ENCODE results near the gene CDHR1. TPM values are rescaled to one million over a fixed set of nuclear protein-coding genes. Genes with fewer than 3 reads are reported as not detected.

The CDHR1 gene
- polyA plus RNA-seq, 1 donor = 0.42 TPM

- H3K4me3 ChIP-seq (ENCODE audit: low read length) = no peak overlapping the region
- no peaks in the 10 kb centered on the region for H3K27me3 ChIP-seq (ENCODE audit: control insufficient read depth, insufficient read depth, low read length)
- no peaks in the 10 kb centered on the region for H3K9me3 ChIP-seq (ENCODE audit: control insufficient read depth, low read depth, low read length)
- H3K27ac ChIP-seq (ENCODE audit: low read length) = no peak overlapping the region
- DNase-seq = no peak
- WGBS (ENCODE audit: insufficient coverage, low lambda C conversion rate) = no CpG with 5 or more reads among the region's 10 CpGs
- no peaks in the 10 kb centered on the region for H3K36me3 ChIP-seq (ENCODE audit: control insufficient read depth, insufficient read depth, low read length)
- H3K4me1 ChIP-seq (ENCODE audit: control insufficient read depth, insufficient read depth, low read length) = peaks cover 7% of the 10 kb centered on the region
These were observed 13.7 kb downstream of the CDHR1 start for GRCh38 chr10:84208023-84208422.

- Histone ChIP-seq H3K27ac (ENCODE audit: low read length) (no peak overlapping the region), H3K4me1 (ENCODE audit: control insufficient read depth, insufficient read depth, low read length) (peaks cover 1% of the 10 kb centered on the region), H3K4me3 (ENCODE audit: low read length) (no peak overlapping the region), H3K9me3 (ENCODE audit: control insufficient read depth, low read depth, low read length) (peaks cover 2% of the 10 kb centered on the region), H3K27me3 (ENCODE audit: control insufficient read depth, insufficient read depth, low read length) (no peaks in the 10 kb centered on the region), H3K36me3 (ENCODE audit: control insufficient read depth, insufficient read depth, low read length) (no peaks in the 10 kb centered on the region)
- no peak for DNase-seq
- no CpG with 5 or more reads among the region's 2 CpGs for WGBS (ENCODE audit: insufficient coverage, low lambda C conversion rate)
These were observed 17.2 kb downstream of the CDHR1 start for GRCh38 chr10:84211566-84211965.

GRCh38 chr10:84212014-84212413, 17.7 kb downstream of the CDHR1 start:
- DNase-seq = no peak
- no peak overlapping the region for H3K4me3 ChIP-seq (ENCODE audit: low read length)
- no peaks in the 10 kb centered on the region for H3K36me3 ChIP-seq (ENCODE audit: control insufficient read depth, insufficient read depth, low read length)
- H3K9me3 ChIP-seq (ENCODE audit: control insufficient read depth, low read depth, low read length) = peaks cover 2% of the 10 kb centered on the region
- WGBS (ENCODE audit: insufficient coverage, low lambda C conversion rate) = 100% methylated on average over 1 of the region's 5 CpGs
- H3K27ac ChIP-seq (ENCODE audit: low read length) = no peak overlapping the region
- H3K4me1 ChIP-seq (ENCODE audit: control insufficient read depth, insufficient read depth, low read length) = no peaks in the 10 kb centered on the region
- no peaks in the 10 kb centered on the region for H3K27me3 ChIP-seq (ENCODE audit: control insufficient read depth, insufficient read depth, low read length)

- Histone ChIP-seq H3K27me3 (ENCODE audit: control insufficient read depth, insufficient read depth, low read length) (no peaks in the 10 kb centered on the region), H3K27ac (ENCODE audit: low read length) (no peak overlapping the region), H3K9me3 (ENCODE audit: control insufficient read depth, low read depth, low read length) (peaks cover 2% of the 10 kb centered on the region), H3K36me3 (ENCODE audit: control insufficient read depth, insufficient read depth, low read length) (no peaks in the 10 kb centered on the region), H3K4me3 (ENCODE audit: low read length) (no peak overlapping the region), H3K4me1 (ENCODE audit: control insufficient read depth, insufficient read depth, low read length) (no peaks in the 10 kb centered on the region)
- WGBS (ENCODE audit: insufficient coverage, low lambda C conversion rate) = no CpG with 5 or more reads among the region's 11 CpGs
- no peak for DNase-seq
These were observed 18.7 kb downstream of the CDHR1 start for GRCh38 chr10:84213076-84213475.

GRCh38 chr10:84214046-84214572, 19.8 kb downstream of the CDHR1 start:
- Histone ChIP-seq H3K36me3 (ENCODE audit: control insufficient read depth, insufficient read depth, low read length) (no peaks in the 10 kb centered on the region), H3K9me3 (ENCODE audit: control insufficient read depth, low read depth, low read length) (peaks cover 2% of the 10 kb centered on the region), H3K27ac (ENCODE audit: low read length) (no peak overlapping the region), H3K4me1 (ENCODE audit: control insufficient read depth, insufficient read depth, low read length) (no peaks in the 10 kb centered on the region), H3K4me3 (ENCODE audit: low read length) (no peak overlapping the region), H3K27me3 (ENCODE audit: control insufficient read depth, insufficient read depth, low read length) (no peaks in the 10 kb centered on the region)
- no peak for DNase-seq
- WGBS (ENCODE audit: insufficient coverage, low lambda C conversion rate) = no CpG with 5 or more reads among the region's 25 CpGs

- H3K27ac ChIP-seq (ENCODE audit: low read length) = no peak overlapping the region
- peaks cover 2% of the 10 kb centered on the region for H3K9me3 ChIP-seq (ENCODE audit: control insufficient read depth, low read depth, low read length)
- no peak for DNase-seq
- 100% methylated on average over 1 of the region's 12 CpGs for WGBS (ENCODE audit: insufficient coverage, low lambda C conversion rate)
- no peaks in the 10 kb centered on the region for H3K27me3 ChIP-seq (ENCODE audit: control insufficient read depth, insufficient read depth, low read length)
- H3K36me3 ChIP-seq (ENCODE audit: control insufficient read depth, insufficient read depth, low read length) = no peaks in the 10 kb centered on the region
- no peaks in the 10 kb centered on the region for H3K4me1 ChIP-seq (ENCODE audit: control insufficient read depth, insufficient read depth, low read length)
- no peak overlapping the region for H3K4me3 ChIP-seq (ENCODE audit: low read length)
These were observed 20.4 kb downstream of the CDHR1 start for GRCh38 chr10:84214612-84215235.

GRCh38 chr10:84216834-84217233, 22.5 kb downstream of the CDHR1 start:
- H3K36me3 ChIP-seq (ENCODE audit: control insufficient read depth, insufficient read depth, low read length) = no peaks in the 10 kb centered on the region

GRCh38 chr10:84217746-84218145, 23.4 kb downstream of the CDHR1 start:
- no peak for DNase-seq
- Histone ChIP-seq H3K27ac (ENCODE audit: low read length) (no peak overlapping the region), H3K36me3 (ENCODE audit: control insufficient read depth, insufficient read depth, low read length) (no peaks in the 10 kb centered on the region), H3K27me3 (ENCODE audit: control insufficient read depth, insufficient read depth, low read length) (peaks cover 2% of the 10 kb centered on the region), H3K4me1 (ENCODE audit: control insufficient read depth, insufficient read depth, low read length) (no peaks in the 10 kb centered on the region), H3K9me3 (ENCODE audit: control insufficient read depth, low read depth, low read length) (peaks cover 2% of the 10 kb centered on the region), H3K4me3 (ENCODE audit: low read length) (no peak overlapping the region)
- no CpG with 5 or more reads among the region's 4 CpGs for WGBS (ENCODE audit: insufficient coverage, low lambda C conversion rate)

More at GRCh38 chr10:84216834-84217233, 22.5 kb downstream of the CDHR1 start:
- Histone ChIP-seq H3K4me3 (ENCODE audit: low read length) (no peak overlapping the region), H3K9me3 (ENCODE audit: control insufficient read depth, low read depth, low read length) (peaks cover 2% of the 10 kb centered on the region), H3K4me1 (ENCODE audit: control insufficient read depth, insufficient read depth, low read length) (no peaks in the 10 kb centered on the region), H3K27ac (ENCODE audit: low read length) (no peak overlapping the region), H3K27me3 (ENCODE audit: control insufficient read depth, insufficient read depth, low read length) (peaks cover 2% of the 10 kb centered on the region)
- no CpG with 5 or more reads among the region's 9 CpGs for WGBS (ENCODE audit: insufficient coverage, low lambda C conversion rate)
- DNase-seq = no peak

- Histone ChIP-seq H3K27ac (ENCODE audit: low read length) (no peak overlapping the region), H3K36me3 (ENCODE audit: control insufficient read depth, insufficient read depth, low read length) (no peaks in the 10 kb centered on the region), H3K4me3 (ENCODE audit: low read length) (no peak overlapping the region), H3K9me3 (ENCODE audit: control insufficient read depth, low read depth, low read length) (no peaks in the 10 kb centered on the region), H3K27me3 (ENCODE audit: control insufficient read depth, insufficient read depth, low read length) (peaks cover 2% of the 10 kb centered on the region), H3K4me1 (ENCODE audit: control insufficient read depth, insufficient read depth, low read length) (no peaks in the 10 kb centered on the region)
- no peak for DNase-seq
- no CpG with 5 or more reads among the region's 8 CpGs for WGBS (ENCODE audit: insufficient coverage, low lambda C conversion rate)
These were observed 27.6 kb downstream of the CDHR1 start for GRCh38 chr10:84221916-84222315.

- WGBS (ENCODE audit: insufficient coverage, low lambda C conversion rate) = no CpG with 5 or more reads among the region's 6 CpGs
- no peak for DNase-seq
These were observed 30.2 kb downstream of the CDHR1 start for GRCh38 chr10:84224411-84225028.

More at GRCh38 chr10:84224411-84225028, 30.2 kb downstream of the CDHR1 start:
- H3K27me3 ChIP-seq (ENCODE audit: control insufficient read depth, insufficient read depth, low read length) = peaks cover 2% of the 10 kb centered on the region
- H3K4me1 ChIP-seq (ENCODE audit: control insufficient read depth, insufficient read depth, low read length) = no peaks in the 10 kb centered on the region
- H3K9me3 ChIP-seq (ENCODE audit: control insufficient read depth, low read depth, low read length) = no peaks in the 10 kb centered on the region
- no peak overlapping the region for H3K27ac ChIP-seq (ENCODE audit: low read length)
- no peaks in the 10 kb centered on the region for H3K36me3 ChIP-seq (ENCODE audit: control insufficient read depth, insufficient read depth, low read length)
- H3K4me3 ChIP-seq (ENCODE audit: low read length) = no peak overlapping the region

All from large intestine (tissue), 3 donors.